ENCODE data around the gene BANF2. TPM values are rescaled to one million over a fixed set of nuclear protein-coding genes. Genes with fewer than 3 reads are reported as not detected.
A peak's percentile ranks its signal among the peaks of the same experiment; 100 is the strongest.

The BANF2 gene
- total and polyA plus RNA-seq, 2 of the 13 experiments (the other 11 are each of a cell fraction or from before 2014, with no cell fraction given), result 0.35 TPM; not detected in 1

- intact Hi-C loops (cut with micrococcal nuclease; ENCODE audit: unreplicated experiment), result loop anchor here (10.0 kb wide), 1 partner anchor 706 kb away; no protein-coding TSS in a partner anchor
- Histone ChIP-seq H3K27ac (ENCODE audit: extremely low read length, insufficient read depth, low read length) (no peak overlapping the region), H3K9me3 (ENCODE audit: low read length) (peaks cover 3% of the 10 kb centered on the region; the same call in 1 of the 2 replicates), H3K4me1 (ENCODE audit: insufficient read depth, low read length) (peaks cover 25% of the 10 kb centered on the region), H3K36me3 (replicated peaks in 1 of 2; ENCODE audit: control insufficient read depth in 1 of 2, insufficient read depth in 2 of 2, low read length in 2 of 2) (no peaks in the 10 kb centered on the region), H3K4me3 (replicated peaks in 1 of 3; ENCODE audit: insufficient read depth in 1 of 3, low read depth in 2 of 3, low read length in 3 of 3) (no peak overlapping the region), H3K4me2 (ENCODE audit: low read depth, low read length) (no peak overlapping the region), H3K27me3 (ENCODE audit: control insufficient read depth in 1 of 2, insufficient read depth in 2 of 2, low read length in 2 of 2) (peaks cover 17 to 78% of the 10 kb centered on the region in 2 experiments; a peak in 4 of 5 replicates), H2AFZ (ENCODE audit: low read length) (no peak overlapping the region), H3K9ac (ENCODE audit: insufficient read depth, low read depth, low read length) (no peak overlapping the region), H4K20me1 (ENCODE audit: insufficient read depth, low read length) (no peaks in the 10 kb centered on the region), H3K79me2 (ENCODE audit: insufficient read depth, low read length) (no peaks in the 10 kb centered on the region)
- DNase-seq (ENCODE audit: low spot score), result no peak
- no TSS peak for BruUV-seq (replicated peaks)
- CTCF ChIA-PET (ENCODE audit: low intra/inter-chr PET ratio, low total read pairs), result no interaction called here
- WGBS (ENCODE audit: low lambda C conversion rate), result 49% methylated on average over 5 of the region's 5 CpGs
- FAIRE-seq, result no peak
- no peak for TF ChIP-seq SP4 (CRISPR knock-in tag; IDR thresholded peaks at IDR 0.05)
- no peak for TF ChIP-seq JARID2 (CRISPR knock-in tag; IDR thresholded peaks at IDR 0.05; ENCODE audit: insufficient replicate concordance)
- TF ChIP-seq ZNF274 (CRISPR knock-in tag; IDR thresholded peaks at IDR 0.05), result no peak
- POLR2A ChIA-PET, result interaction anchor here (1.0 to 2.5 kb wide), 2 partner anchors 49 to 125 kb away, joined by 3 to 7 read pairs; partner anchors contain the start of gene RRBP1
- in situ Hi-C loops (cut with HindIII; ENCODE audit: extremely low pct_ligation_motif_present, low pct_unique_long_range_greater_than_20kb), result no loop called here
- no peak for ATAC-seq
Observed at GRCh38 chr20:17731233-17731632, 31.5 kb downstream of the BANF2 start.

DNA sequence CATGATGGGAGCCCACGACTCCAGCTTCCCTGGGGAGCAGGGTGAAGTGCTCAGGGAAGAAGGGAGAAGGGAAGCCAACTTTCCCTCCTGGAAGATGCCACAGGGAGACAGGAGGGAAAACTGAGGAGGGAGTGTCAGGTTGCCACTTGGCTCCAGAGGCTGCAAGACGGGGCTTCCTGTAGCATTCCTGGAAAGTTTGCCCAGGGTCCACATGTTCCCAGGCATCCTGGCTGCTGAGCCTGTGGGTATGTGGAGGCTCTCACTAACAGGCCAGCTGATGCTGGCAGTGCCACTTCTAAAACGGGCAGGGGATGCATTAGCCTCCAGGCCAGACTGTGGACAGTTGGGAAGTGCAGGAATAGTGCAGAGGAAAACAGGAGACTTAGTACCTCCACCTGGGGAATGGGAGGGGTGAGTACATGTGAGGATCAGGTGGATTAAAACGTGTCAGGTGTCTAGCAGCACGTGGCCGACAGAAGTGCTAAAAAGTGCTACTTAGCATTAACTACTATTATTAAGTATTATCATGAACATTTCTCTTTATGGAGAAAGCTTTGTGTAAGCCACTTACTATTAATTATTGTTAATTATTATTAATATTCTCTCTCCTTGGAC is 33.2 kb downstream of the BANF2 start:
- peak; percentile 62 for TF ChIP-seq BCL6 (CRISPR knock-in tag; IDR thresholded peaks at IDR 0.05)
- TF ChIP-seq MNT (IDR thresholded peaks at IDR 0.05), result peak; percentile 94
- no peak for TF ChIP-seq RARG (CRISPR knock-in tag; IDR thresholded peaks at IDR 0.05; ENCODE audit: low read depth)
- no peak for DNase-seq (ENCODE audit: low spot score)
- H3K4me3 ChIP-seq (replicated peaks in 1 of 3; ENCODE audit: insufficient read depth in 1 of 3, low read depth in 2 of 3, low read length in 3 of 3), result no peak overlapping the region
- ATAC-seq, result no peak; the same call in 2 of the 3 replicates
- ChIA-PET CTCF (ENCODE audit: low intra/inter-chr PET ratio, low total read pairs) (no interaction called here), POLR2A (interaction anchor here (1.3 kb wide), 1 partner anchor 38 kb away, joined by 4 read pairs; no protein-coding TSS in a partner anchor)
- H3K27ac ChIP-seq (ENCODE audit: extremely low read length, insufficient read depth, low read length), result no peak overlapping the region
- H3K9ac ChIP-seq (ENCODE audit: insufficient read depth, low read depth, low read length), result no peak overlapping the region
- intact Hi-C loops (cut with micrococcal nuclease; ENCODE audit: unreplicated experiment) (loop anchor here (10.0 kb wide), 1 partner anchor 708 kb away; no protein-coding TSS in a partner anchor), in situ Hi-C loops (cut with HindIII; ENCODE audit: extremely low pct_ligation_motif_present, low pct_unique_long_range_greater_than_20kb) (no loop called here)
- no peaks in the 10 kb centered on the region for H3K79me2 ChIP-seq (ENCODE audit: insufficient read depth, low read length)
- BruUV-seq (replicated peaks), result no TSS peak
- FAIRE-seq, result no peak
- H3K27me3 ChIP-seq (ENCODE audit: control insufficient read depth in 1 of 2, insufficient read depth in 2 of 2, low read length in 2 of 2), result peaks cover 17 to 63% of the 10 kb centered on the region in 2 experiments; a peak in 4 of 5 replicates
- 26% methylated on average over 6 of the region's 6 CpGs for WGBS (ENCODE audit: low lambda C conversion rate)
- peaks cover 4% of the 10 kb centered on the region; the same call in 1 of the 2 replicates for H3K9me3 ChIP-seq (ENCODE audit: low read length)
- no peaks in the 10 kb centered on the region for H3K36me3 ChIP-seq (replicated peaks in 1 of 2; ENCODE audit: control insufficient read depth in 1 of 2, insufficient read depth in 2 of 2, low read length in 2 of 2)
- H4K20me1 ChIP-seq (ENCODE audit: insufficient read depth, low read length), result no peaks in the 10 kb centered on the region
- H3K4me1 ChIP-seq (ENCODE audit: insufficient read depth, low read length), result peaks cover 25% of the 10 kb centered on the region
- H3K4me2 ChIP-seq (ENCODE audit: low read depth, low read length), result no peak overlapping the region
- no peak overlapping the region for H2AFZ ChIP-seq (ENCODE audit: low read length)

Measured in HepG2 (cell line).